H9 (cell line): ENCODE data around the gene CDK14. TPM values are rescaled to one million over a fixed set of nuclear protein-coding genes. Genes with fewer than 3 reads are reported as not detected.

Experiments used
- DNase-seq: peaks from one replicate; pipeline ENCODE4 v3.0.0-alpha.2; 2017
- H2AFZ ChIP-seq: one replicate; pipeline ENCODE4 v1.6.1; 2013; ENCODE audit warnings: mild to moderate bottlenecking, low read length, control low read depth, moderate library complexity
- H2AK5ac ChIP-seq: 2 replicates; pipeline ENCODE4 v1.6.1; 2013; ENCODE audit warnings: low read length, control low read depth, mixed read lengths; ENCODE audit not compliant: insufficient read length
- H2BK120ac ChIP-seq: one replicate; pipeline ENCODE4 v1.6.1; 2013; ENCODE audit warnings: low read depth, mild to moderate bottlenecking, low read length, control low read depth, inconsistent platforms; ENCODE audit not compliant: poor library complexity, severe bottlenecking
- H2BK12ac ChIP-seq: 2 replicates; pipeline ENCODE4 v1.6.1; 2013; ENCODE audit warnings: low read length, control low read depth, mixed read lengths, low read depth; ENCODE audit not compliant: insufficient read length
- H2BK15ac ChIP-seq: 2 replicates; pipeline ENCODE4 v1.6.1; 2013; ENCODE audit warnings: low read depth, low read length, control low read depth
- H2BK20ac ChIP-seq: one replicate; pipeline ENCODE4 v1.6.1; 2013; ENCODE audit warnings: low read depth, mild to moderate bottlenecking, low read length, control low read depth, inconsistent platforms; ENCODE audit not compliant: poor library complexity, severe bottlenecking
- H2BK5ac ChIP-seq: 2 replicates; pipeline ENCODE4 v1.6.1; 2013; ENCODE audit warnings: low read length, control low read depth, mixed read lengths; ENCODE audit not compliant: insufficient read length
- H3K14ac ChIP-seq: 2 replicates; pipeline ENCODE4 v1.6.1; 2013; ENCODE audit warnings: low read length, control low read depth; ENCODE audit not compliant: insufficient read depth
- H3K18ac ChIP-seq: 2 replicates; pipeline ENCODE4 v1.6.1; 2013; ENCODE audit warnings: low read depth, mild to moderate bottlenecking, mixed read lengths, low read length, control low read depth; ENCODE audit not compliant: insufficient read length
- H3K23ac ChIP-seq: 2 replicates; pipeline ENCODE4 v1.6.1; 2013; ENCODE audit warnings: low read length, control low read depth, mixed read lengths, low read depth; ENCODE audit not compliant: insufficient read length
- H3K23me2 ChIP-seq: 2 replicates; pipeline ENCODE4 v1.6.1; 2013; ENCODE audit warnings: low read depth, mild to moderate bottlenecking, mixed read lengths, low read length, control low read depth; ENCODE audit not compliant: insufficient read length, poor library complexity, severe bottlenecking
- H3K27ac ChIP-seq: 2 replicates; pipeline ENCODE4 v1.5.1; 2013; ENCODE audit warnings: low read length, control low read depth, mixed read lengths, low read depth; ENCODE audit not compliant: insufficient read length
- H3K27me3 ChIP-seq: 2 replicates; pipeline ENCODE4 v1.6.1; 2013; ENCODE audit warnings: low read length, control low read depth, inconsistent platforms; ENCODE audit not compliant: insufficient read depth
- H3K4ac ChIP-seq: 2 replicates; pipeline ENCODE4 v1.6.1; 2013; ENCODE audit warnings: low read depth, mild to moderate bottlenecking, control low read depth, inconsistent platforms, low read length, moderate library complexity
- H3K4me1 ChIP-seq: 2 replicates; pipeline ENCODE4 v1.6.1; 2013; ENCODE audit warnings: low read length, control low read depth, inconsistent platforms; ENCODE audit not compliant: insufficient read depth
- H3K4me2 ChIP-seq: 2 replicates; pipeline ENCODE4 v1.6.1; 2013; ENCODE audit warnings: low read length, control low read depth, mixed read lengths; ENCODE audit not compliant: insufficient read length, insufficient read depth
- H3K56ac ChIP-seq: 2 replicates; pipeline ENCODE4 v1.6.1; 2013; ENCODE audit warnings: low read depth, mild to moderate bottlenecking, mixed read lengths, low read length, control low read depth; ENCODE audit not compliant: insufficient read length
- H3K79me1 ChIP-seq: 2 replicates; pipeline ENCODE4 v1.6.1; 2013; ENCODE audit warnings: low read depth, mild to moderate bottlenecking, moderate library complexity, low read length, control low read depth, inconsistent platforms; ENCODE audit not compliant: insufficient read depth, poor library complexity, severe bottlenecking
- H3K79me2 ChIP-seq: 2 replicates; pipeline ENCODE4 v1.6.1; 2013; ENCODE audit warnings: low read length, control low read depth, inconsistent platforms; ENCODE audit not compliant: insufficient read depth
- H3K9ac ChIP-seq: 2 replicates; pipeline ENCODE4 v1.6.1; 2013; ENCODE audit warnings: low read length, control low read depth, mixed read lengths; ENCODE audit not compliant: insufficient read length; ENCODE audit errors: extremely low read depth
- H3K9me3 ChIP-seq: one replicate; pipeline ENCODE4 v1.6.1; 2013; ENCODE audit warnings: low read depth, low read length, inconsistent platforms; ENCODE audit not compliant: control insufficient read depth
- H3T11ph ChIP-seq: one replicate; pipeline ENCODE4 v1.6.1; 2013; ENCODE audit warnings: mild to moderate bottlenecking, low read length, control low read depth, inconsistent platforms
- H4K20me1 ChIP-seq: one replicate; pipeline ENCODE4 v1.6.1; 2013; ENCODE audit not compliant: control insufficient read depth, insufficient read length, insufficient read depth
- H4K5ac ChIP-seq: 2 replicates; pipeline ENCODE4 v1.6.1; 2013; ENCODE audit warnings: low read depth, mild to moderate bottlenecking, mixed read lengths, low read length, control low read depth; ENCODE audit not compliant: insufficient read length
- H4K8ac ChIP-seq: replicated peaks from 2 replicates; pipeline ENCODE4 v1.6.1; 2013; ENCODE audit warnings: low read length, control low read depth, mixed read lengths, low read depth; ENCODE audit not compliant: insufficient read length
- H4K91ac ChIP-seq: 2 replicates; pipeline ENCODE4 v1.6.1; 2013; ENCODE audit warnings: low read depth, mild to moderate bottlenecking, moderate library complexity, mixed read lengths, low read length, control low read depth; ENCODE audit not compliant: insufficient read length
- H3K27ac Mint-ChIP-seq, 3 experiments: 2 replicates in 2 of 3; 3 replicates in 1 of 3; pipeline ENCODE4 v1.8.0; 2020 to 2021; ENCODE audit warnings: mixed read lengths in 3 of 3, mild to moderate bottlenecking in 1 of 3, moderate library complexity in 1 of 3
- H3K27me3 Mint-ChIP-seq: 2 replicates; pipeline ENCODE4 v1.8.0; 2021; ENCODE audit warnings: low read depth, mild to moderate bottlenecking, moderate library complexity, mixed read lengths
- H3K36me3 Mint-ChIP-seq, 3 experiments: 2 replicates in 2 of 3; 3 replicates in 1 of 3; pipeline ENCODE4 v1.8.0; 2020 to 2021; ENCODE audit warnings: low read depth in 3 of 3, mixed read lengths in 3 of 3; ENCODE audit not compliant: insufficient read depth in 1 of 3
- H3K4me1 Mint-ChIP-seq, 2 experiments: 2 replicates each; pipeline ENCODE4 v1.8.0; 2020; ENCODE audit warnings: mixed read lengths in 2 of 2
- H3K4me3 Mint-ChIP-seq, 2 experiments: 2 replicates in 1 of 2; 3 replicates in 1 of 2; pipeline ENCODE4 v1.8.0; 2020 to 2021; ENCODE audit warnings: mild to moderate bottlenecking in 2 of 2, mixed read lengths in 2 of 2, moderate library complexity in 1 of 2
- H3K9me3 Mint-ChIP-seq, 2 experiments: 2 replicates in 1 of 2; 3 replicates in 1 of 2; pipeline ENCODE4 v1.8.0; 2020; ENCODE audit warnings: mild to moderate bottlenecking in 2 of 2, mixed read lengths in 2 of 2, moderate library complexity in 1 of 2
- WGBS: extraction: QIAGEN DNeasy Blood & Tissue Kit; methylation state at CpG from one replicate; pipeline ENCODE4 v1.1.7; 2013; ENCODE audit warnings: missing lambda C conversion rate, low lambda C conversion rate, mixed read lengths; ENCODE audit not compliant: insufficient read length; ENCODE audit errors: extremely low coverage; 5-methylcytosine and 5-hydroxymethylcytosine counted together
- total RNA-seq: library from RNA; stranded (reverse); gene quantifications from 2 replicates; pipeline ENCODE4 v1.2.1, GENCODE V29; 2021
- TF ChIP-seq, protein P1 (sequence below): fragments of 200-600 bp; sonication (generic); conservative IDR thresholded peaks from 3 replicates; pipeline ENCODE4 v1.8.0; 2021; ENCODE audit warnings: antibody characterized with exemption, mild to moderate bottlenecking

Gene CDK14
- total RNA-seq, 1 experiment from 2014 or later = 23.9 TPM

DNA sequence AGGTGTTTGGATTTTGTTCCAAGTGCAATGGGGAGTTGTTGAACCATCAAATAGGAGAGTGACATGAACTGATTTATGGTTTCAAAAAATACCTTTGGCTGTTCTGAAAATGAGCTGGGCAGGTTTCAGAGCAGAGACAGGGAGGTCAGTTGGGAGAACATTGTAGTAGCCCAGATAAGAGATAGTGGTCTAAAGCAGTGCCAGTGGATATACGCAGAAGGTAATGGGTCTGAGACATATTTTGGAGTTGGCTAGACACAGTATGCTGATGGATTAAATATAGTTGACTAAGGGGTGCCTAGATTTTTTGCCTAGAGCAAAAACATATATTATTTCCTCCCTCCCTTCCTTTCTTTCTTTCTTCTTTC, 21.3 kb upstream of the CDK14 start:
- no peak overlapping the region for H3T11ph ChIP-seq
- TF ChIP-seq, protein P1, sequence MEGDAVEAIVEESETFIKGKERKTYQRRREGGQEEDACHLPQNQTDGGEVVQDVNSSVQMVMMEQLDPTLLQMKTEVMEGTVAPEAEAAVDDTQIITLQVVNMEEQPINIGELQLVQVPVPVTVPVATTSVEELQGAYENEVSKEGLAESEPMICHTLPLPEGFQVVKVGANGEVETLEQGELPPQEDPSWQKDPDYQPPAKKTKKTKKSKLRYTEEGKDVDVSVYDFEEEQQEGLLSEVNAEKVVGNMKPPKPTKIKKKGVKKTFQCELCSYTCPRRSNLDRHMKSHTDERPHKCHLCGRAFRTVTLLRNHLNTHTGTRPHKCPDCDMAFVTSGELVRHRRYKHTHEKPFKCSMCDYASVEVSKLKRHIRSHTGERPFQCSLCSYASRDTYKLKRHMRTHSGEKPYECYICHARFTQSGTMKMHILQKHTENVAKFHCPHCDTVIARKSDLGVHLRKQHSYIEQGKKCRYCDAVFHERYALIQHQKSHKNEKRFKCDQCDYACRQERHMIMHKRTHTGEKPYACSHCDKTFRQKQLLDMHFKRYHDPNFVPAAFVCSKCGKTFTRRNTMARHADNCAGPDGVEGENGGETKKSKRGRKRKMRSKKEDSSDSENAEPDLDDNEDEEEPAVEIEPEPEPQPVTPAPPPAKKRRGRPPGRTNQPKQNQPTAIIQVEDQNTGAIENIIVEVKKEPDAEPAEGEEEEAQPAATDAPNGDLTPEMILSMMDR = no peak
- H3K79me2 ChIP-seq = no peaks in the 10 kb centered on the region
- H4K91ac ChIP-seq = no peak overlapping the region
- no peak overlapping the region for H2AK5ac ChIP-seq
- no peaks in the 10 kb centered on the region for H3K79me1 ChIP-seq
- H2BK20ac ChIP-seq = no peak overlapping the region
- no peak overlapping the region for H4K5ac ChIP-seq
- 0 out of 4 replicates have a peak, but pooled peaks cover 0 to 2% of the 10 kb centered on the region in 2 experiments for H3K4me1 Mint-ChIP-seq
- H3K18ac ChIP-seq = no peak overlapping the region
- no peak overlapping the region for H2BK5ac ChIP-seq
- no peak overlapping the region for H3K9ac ChIP-seq
- no peaks in the 10 kb centered on the region for H3K9me3 Mint-ChIP-seq
- no peak overlapping the region for H2BK15ac ChIP-seq
- no peaks in the 10 kb centered on the region for H3K23me2 ChIP-seq
- H3K4me1 ChIP-seq = no peaks in the 10 kb centered on the region
- no peak overlapping the region for H2BK12ac ChIP-seq
- no peak overlapping the region for H4K8ac ChIP-seq
- no peak overlapping the region for H3K27ac Mint-ChIP-seq
- H3K36me3 Mint-ChIP-seq = no peaks in the 10 kb centered on the region
- no peak overlapping the region for H3K4ac ChIP-seq
- H3K27ac ChIP-seq = no peak overlapping the region
- H3K56ac ChIP-seq = no peak overlapping the region
- no peak overlapping the region for H3K4me3 Mint-ChIP-seq
- no peaks in the 10 kb centered on the region for H3K27me3 ChIP-seq
- H4K20me1 ChIP-seq = no peaks in the 10 kb centered on the region
- no CpG with 5 or more reads among the region's 1 CpG for WGBS
- H3K14ac ChIP-seq = no peak overlapping the region
- DNase-seq = no peak
- no peak overlapping the region for H3K4me2 ChIP-seq
- H2AFZ ChIP-seq = no peak overlapping the region
- H3K23ac ChIP-seq = no peak overlapping the region
- no peak overlapping the region for H2BK120ac ChIP-seq
- no peaks in the 10 kb centered on the region for H3K9me3 ChIP-seq
- H3K27me3 Mint-ChIP-seq = no peaks in the 10 kb centered on the region
